WTC11 (cell line): Measurements from ENCODE around the gene ADCY2. TPM values are rescaled to one million over a fixed set of nuclear protein-coding genes. Genes with fewer than 3 reads are reported as not detected.

Experiments used
- ATAC-seq: fragments of 200-7000 bp; cut with Tn5 transposase; 2 replicates; pipeline ENCODE4 v1.10.0; 2021; ENCODE audit warnings: mild to moderate bottlenecking, moderate library complexity
- CTCF ChIA-PET: fragments of 300-600 bp; sonication (Branson Sonifier 250); formaldehyde crosslinking; loops from one replicate; lab custom pipeline; 2021; ENCODE audit warnings: antibody characterized with exemption; lab: Charles Lee
- POLR2A ChIA-PET: fragments of 350-600 bp; sonication (Branson Sonifier 250); formaldehyde crosslinking; loops from one replicate; lab custom pipeline; 2021; ENCODE audit warnings: antibody characterized with exemption; lab: Charles Lee
- DNase-seq: peaks from one replicate; pipeline ENCODE4 v3.0.0; 2021; ENCODE audit warnings: low spot score
- H3K27ac Mint-ChIP-seq: 2 replicates; pipeline ENCODE4 v1.8.0; 2021; ENCODE audit warnings: mixed read lengths
- H3K27me3 Mint-ChIP-seq: 2 replicates; pipeline ENCODE4 v1.8.0; 2021; ENCODE audit warnings: low read depth, mild to moderate bottlenecking, moderate library complexity, mixed read lengths
- H3K36me3 Mint-ChIP-seq: 2 replicates; pipeline ENCODE4 v1.8.0; 2021; ENCODE audit warnings: mixed read lengths
- H3K4me1 Mint-ChIP-seq: 2 replicates; pipeline ENCODE4 v1.8.0; 2022; ENCODE audit warnings: mixed read lengths
- H3K4me3 Mint-ChIP-seq: 2 replicates; pipeline ENCODE4 v1.8.0; 2021; ENCODE audit warnings: mild to moderate bottlenecking, moderate library complexity, mixed read lengths
- H3K9me3 Mint-ChIP-seq: 2 replicates; pipeline ENCODE4 v1.8.0; 2021; ENCODE audit warnings: mixed read lengths
- ATF1 ChIP-seq: sonication (generic); formaldehyde crosslinking; IDR thresholded peaks from 2 replicates; pipeline ENCODE4 v1.8.1; 2023; ENCODE audit warnings: mild to moderate bottlenecking, moderate library complexity, missing genetic modification reagents
- ATF6 ChIP-seq: sonication (generic); formaldehyde crosslinking; IDR thresholded peaks from 2 replicates; pipeline ENCODE4 v1.8.1; 2023; ENCODE audit warnings: mild to moderate bottlenecking, missing genetic modification reagents
- CREM ChIP-seq: sonication (generic); formaldehyde crosslinking; IDR thresholded peaks from 2 replicates; pipeline ENCODE4 v1.8.1; 2022; ENCODE audit warnings: mild to moderate bottlenecking, missing genetic modification reagents, moderate library complexity
- JUN ChIP-seq: sonication (generic); formaldehyde crosslinking; IDR thresholded peaks from 2 replicates; pipeline ENCODE4 v1.8.0; 2023; ENCODE audit warnings: mild to moderate bottlenecking, missing genetic modification reagents
- KAT7 ChIP-seq: sonication (generic); formaldehyde crosslinking; IDR thresholded peaks from 2 replicates; pipeline ENCODE4 v1.8.1; 2023; ENCODE audit warnings: missing genetic modification reagents, mild to moderate bottlenecking, borderline replicate concordance
- NFATC4 ChIP-seq: fragments of 250-450 bp; sonication (Bioruptor Pico); IDR thresholded peaks from 2 replicates; pipeline ENCODE4 v1.9.0; 2021; ENCODE audit warnings: mild to moderate bottlenecking
- NR1H2 ChIP-seq: sonication (generic); formaldehyde crosslinking; IDR thresholded peaks from 2 replicates; pipeline ENCODE4 v1.9.0; 2021; ENCODE audit warnings: mild to moderate bottlenecking, moderate library complexity, missing genetic modification reagents
- NR3C1 ChIP-seq: sonication (generic); formaldehyde crosslinking; conservative IDR thresholded peaks from 2 replicates; pipeline ENCODE4 v1.8.1; 2023; ENCODE audit warnings: low read depth, mild to moderate bottlenecking, missing genetic modification reagents
- OVOL2 ChIP-seq: fragments of 250-450 bp; sonication (Bioruptor Pico); IDR thresholded peaks from 2 replicates; pipeline ENCODE4 v1.9.0; 2021; ENCODE audit warnings: mild to moderate bottlenecking, borderline replicate concordance
- RELA ChIP-seq: sonication (generic); formaldehyde crosslinking; IDR thresholded peaks from 2 replicates; pipeline ENCODE4 v1.8.1; 2022; ENCODE audit warnings: missing genetic modification reagents, mild to moderate bottlenecking, borderline replicate concordance
- SP1 ChIP-seq: sonication (generic); formaldehyde crosslinking; conservative IDR thresholded peaks from 2 replicates; pipeline ENCODE4 v1.8.1; 2022; ENCODE audit warnings: missing genetic modification reagents
- STAT6 ChIP-seq: sonication (generic); formaldehyde crosslinking; conservative IDR thresholded peaks from 2 replicates; pipeline ENCODE4 v1.8.1; 2023; ENCODE audit warnings: mild to moderate bottlenecking, low read depth, missing genetic modification reagents, moderate library complexity
- TCF7 ChIP-seq: sonication (generic); formaldehyde crosslinking; IDR thresholded peaks from 2 replicates; pipeline ENCODE4 v1.8.0; 2022; ENCODE audit warnings: mild to moderate bottlenecking, low read depth, missing genetic modification reagents, moderate library complexity
- TEAD1 ChIP-seq: sonication (generic); formaldehyde crosslinking; IDR thresholded peaks from 2 replicates; pipeline ENCODE4 v1.8.0; 2022; ENCODE audit warnings: mild to moderate bottlenecking, missing genetic modification reagents
- TP53 ChIP-seq: sonication (generic); formaldehyde crosslinking; IDR thresholded peaks from 2 replicates; pipeline ENCODE4 v1.8.1; 2023; ENCODE audit warnings: mild to moderate bottlenecking, missing genetic modification reagents
- USF2 ChIP-seq: sonication (generic); formaldehyde crosslinking; IDR thresholded peaks from 2 replicates; pipeline ENCODE4 v1.8.1; 2023; ENCODE audit warnings: mild to moderate bottlenecking, missing genetic modification reagents, moderate library complexity
- ZNF121 ChIP-seq: sonication (generic); formaldehyde crosslinking; IDR thresholded peaks from 2 replicates; pipeline ENCODE4 v1.8.0; 2023; ENCODE audit warnings: missing genetic modification reagents
- ZNF138 ChIP-seq: sonication (generic); formaldehyde crosslinking; conservative IDR thresholded peaks from 2 replicates; pipeline ENCODE4 v1.8.1; 2022; ENCODE audit warnings: mild to moderate bottlenecking, moderate library complexity, missing genetic modification reagents
- ZNF317 ChIP-seq: sonication (generic); formaldehyde crosslinking; IDR thresholded peaks from 2 replicates; pipeline ENCODE4 v1.8.1; 2023; ENCODE audit warnings: low read depth, mild to moderate bottlenecking, moderate library complexity, missing genetic modification reagents, borderline replicate concordance
- ZNF416 ChIP-seq: fragments of 250-450 bp; sonication (Bioruptor Pico); IDR thresholded peaks from 2 replicates; pipeline ENCODE4 v1.9.0; 2021; ENCODE audit warnings: mild to moderate bottlenecking, inconsistent platforms
- total RNA-seq: library from RNA; stranded (reverse); gene quantifications from 3 replicates; pipeline ENCODE4 v1.2.3, GENCODE V29; 2021
- TF ChIP-seq, protein P1 (sequence below): sonication (generic); formaldehyde crosslinking; conservative IDR thresholded peaks from 2 replicates; pipeline ENCODE4 v1.8.1; 2022; ENCODE audit warnings: mild to moderate bottlenecking, missing genetic modification reagents
- TF ChIP-seq, protein P2 (sequence below): fragments of 250-450 bp; sonication (Bioruptor Pico); IDR thresholded peaks from 2 replicates; pipeline ENCODE4 v2.1.2; 2022; ENCODE audit warnings: mild to moderate bottlenecking, moderate library complexity
- TF ChIP-seq, protein P3 (sequence below): sonication (generic); formaldehyde crosslinking; IDR thresholded peaks from 2 replicates; pipeline ENCODE4 v1.8.1; 2022; ENCODE audit warnings: low read depth, mild to moderate bottlenecking, moderate library complexity, missing genetic modification reagents, borderline replicate concordance
- TF ChIP-seq, protein P4 (sequence below): sonication (generic); formaldehyde crosslinking; IDR thresholded peaks from 2 replicates; pipeline ENCODE4 v1.8.1; 2022; ENCODE audit warnings: missing genetic modification reagents, borderline replicate concordance

ADCY2 gene
- total RNA-seq, 1 experiment from 2014 or later = 142 TPM

DNA sequence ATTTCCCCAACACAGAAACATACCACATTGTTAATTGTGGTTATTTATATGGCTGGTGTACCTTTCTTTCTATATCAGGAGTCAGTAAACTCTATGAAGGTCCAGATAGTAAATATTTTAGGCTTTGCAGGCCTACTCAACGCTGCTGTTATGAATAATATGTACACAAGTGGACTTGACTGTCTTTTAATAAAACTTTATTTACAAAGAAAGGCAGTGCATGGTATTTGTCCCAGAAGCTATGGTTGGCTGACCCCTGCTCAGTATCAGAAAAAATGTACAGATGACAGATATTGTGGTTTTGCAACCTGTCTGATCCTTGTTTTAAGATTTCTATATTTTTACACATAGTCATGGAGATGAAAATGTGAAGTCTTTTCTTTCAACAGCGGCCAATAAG is 478.7 kb downstream of the ADCY2 start:
- no peaks in the 10 kb centered on the region for H3K27me3 Mint-ChIP-seq
- H3K9me3 Mint-ChIP-seq = no peaks in the 10 kb centered on the region
- H3K4me3 Mint-ChIP-seq = no peak overlapping the region
- peaks cover 10% of the 10 kb centered on the region for H3K4me1 Mint-ChIP-seq
- ChIA-PET POLR2A (interaction anchor here (0.6 kb wide), 1 partner anchor 114 kb away, joined by 3 read pairs; no protein-coding TSS in a partner anchor), CTCF (interaction anchor here (1.1 kb wide), 1 partner anchor 58 kb away, joined by 3 read pairs; no protein-coding TSS in a partner anchor)
- H3K27ac Mint-ChIP-seq = no peak overlapping the region
- TF ChIP-seq, protein P1, sequence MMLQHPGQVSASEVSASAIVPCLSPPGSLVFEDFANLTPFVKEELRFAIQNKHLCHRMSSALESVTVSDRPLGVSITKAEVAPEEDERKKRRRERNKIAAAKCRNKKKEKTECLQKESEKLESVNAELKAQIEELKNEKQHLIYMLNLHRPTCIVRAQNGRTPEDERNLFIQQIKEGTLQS (CRISPR knock-in tag) = no peak
- TF ChIP-seq JUN (CRISPR knock-in tag) (no peak), STAT6 (CRISPR knock-in tag) (no peak), ZNF138 (CRISPR knock-in tag) (no peak), NR3C1 (no peak), ATF6 (no peak), USF2 (no peak), TP53 (CRISPR knock-in tag) (no peak), KAT7 (CRISPR knock-in tag) (no peak), TCF7 (no peak), SP1 (CRISPR knock-in tag) (no peak), OVOL2 (no peak)
- TF ChIP-seq, protein P2, sequence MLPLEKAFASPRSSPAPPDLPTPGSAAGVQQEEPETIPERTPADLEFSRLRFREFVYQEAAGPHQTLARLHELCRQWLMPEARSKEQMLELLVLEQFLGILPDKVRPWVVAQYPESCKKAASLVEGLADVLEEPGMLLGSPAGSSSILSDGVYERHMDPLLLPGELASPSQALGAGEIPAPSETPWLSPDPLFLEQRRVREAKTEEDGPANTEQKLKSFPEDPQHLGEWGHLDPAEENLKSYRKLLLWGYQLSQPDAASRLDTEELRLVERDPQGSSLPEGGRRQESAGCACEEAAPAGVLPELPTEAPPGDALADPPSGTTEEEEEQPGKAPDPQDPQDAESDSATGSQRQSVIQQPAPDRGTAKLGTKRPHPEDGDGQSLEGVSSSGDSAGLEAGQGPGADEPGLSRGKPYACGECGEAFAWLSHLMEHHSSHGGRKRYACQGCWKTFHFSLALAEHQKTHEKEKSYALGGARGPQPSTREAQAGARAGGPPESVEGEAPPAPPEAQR (CRISPR knock-in tag) = no peak
- peaks cover 47% of the 10 kb centered on the region for H3K36me3 Mint-ChIP-seq
- DNase-seq (no peak), ATAC-seq (no peak)

DNA sequence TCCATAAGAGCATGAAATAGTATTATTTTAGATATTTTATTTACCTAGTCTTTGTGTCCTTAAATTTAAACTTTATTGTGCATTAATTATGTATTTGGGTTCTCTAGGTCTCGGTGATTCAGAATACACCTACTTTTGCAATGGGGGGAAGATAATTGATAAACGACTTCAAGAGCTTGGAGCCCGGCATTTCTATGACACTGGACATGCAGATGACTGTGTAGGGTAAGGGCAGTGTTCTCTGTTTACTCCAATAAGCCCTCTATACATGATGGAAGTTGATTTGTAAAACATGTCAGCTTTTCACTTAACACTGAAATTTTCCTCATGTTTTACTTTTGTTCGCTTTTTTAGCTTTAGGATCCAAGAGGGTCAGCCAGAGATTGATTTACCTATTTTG is 479.2 kb downstream of the ADCY2 start:
- ATAC-seq = no peak
- ChIA-PET CTCF (interaction anchor here (1.1 to 1.3 kb wide), 2 partner anchors 12 to 59 kb away, joined by 3 read pairs; no protein-coding TSS in a partner anchor), POLR2A (no interaction called here)
- H3K9me3 Mint-ChIP-seq = no peaks in the 10 kb centered on the region
- no peaks in the 10 kb centered on the region for H3K27me3 Mint-ChIP-seq
- H3K27ac Mint-ChIP-seq = no peak overlapping the region
- TF ChIP-seq ZNF317 (CRISPR knock-in tag) (no peak), ATF1 (CRISPR knock-in tag) (no peak), NR1H2 (CRISPR knock-in tag) (no peak)
- H3K4me1 Mint-ChIP-seq = peaks cover 5% of the 10 kb centered on the region
- no peak for DNase-seq
- no peak overlapping the region for H3K4me3 Mint-ChIP-seq
- peaks cover 47% of the 10 kb centered on the region for H3K36me3 Mint-ChIP-seq

GRCh38 chr5:7876867-7877266 is 480.9 kb downstream of the ADCY2 start:
- ATAC-seq (no peak), DNase-seq (no peak)
- no peaks in the 10 kb centered on the region for H3K27me3 Mint-ChIP-seq
- H3K36me3 Mint-ChIP-seq = peaks cover 55% of the 10 kb centered on the region
- no peaks in the 10 kb centered on the region for H3K9me3 Mint-ChIP-seq
- H3K27ac Mint-ChIP-seq = no peak overlapping the region
- ChIA-PET CTCF (no interaction called here), POLR2A (no interaction called here)
- no peaks in the 10 kb centered on the region for H3K4me1 Mint-ChIP-seq
- no peak overlapping the region for H3K4me3 Mint-ChIP-seq
- no peak for TF ChIP-seq NFATC4 (CRISPR knock-in tag)
- no peak for TF ChIP-seq ZNF121
- no peak for TF ChIP-seq RELA (CRISPR knock-in tag)
- no peak for TF ChIP-seq CREM (CRISPR knock-in tag)
- TF ChIP-seq TEAD1 (CRISPR knock-in tag) = no peak
- TF ChIP-seq, protein P3, sequence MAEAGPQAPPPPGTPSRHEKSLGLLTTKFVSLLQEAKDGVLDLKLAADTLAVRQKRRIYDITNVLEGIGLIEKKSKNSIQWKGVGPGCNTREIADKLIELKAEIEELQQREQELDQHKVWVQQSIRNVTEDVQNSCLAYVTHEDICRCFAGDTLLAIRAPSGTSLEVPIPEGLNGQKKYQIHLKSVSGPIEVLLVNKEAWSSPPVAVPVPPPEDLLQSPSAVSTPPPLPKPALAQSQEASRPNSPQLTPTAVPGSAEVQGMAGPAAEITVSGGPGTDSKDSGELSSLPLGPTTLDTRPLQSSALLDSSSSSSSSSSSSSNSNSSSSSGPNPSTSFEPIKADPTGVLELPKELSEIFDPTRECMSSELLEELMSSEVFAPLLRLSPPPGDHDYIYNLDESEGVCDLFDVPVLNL (CRISPR knock-in tag) = no peak
- TF ChIP-seq TP53 (CRISPR knock-in tag) = no peak
- no peak for TF ChIP-seq ZNF416 (CRISPR knock-in tag)
- TF ChIP-seq, protein P4, sequence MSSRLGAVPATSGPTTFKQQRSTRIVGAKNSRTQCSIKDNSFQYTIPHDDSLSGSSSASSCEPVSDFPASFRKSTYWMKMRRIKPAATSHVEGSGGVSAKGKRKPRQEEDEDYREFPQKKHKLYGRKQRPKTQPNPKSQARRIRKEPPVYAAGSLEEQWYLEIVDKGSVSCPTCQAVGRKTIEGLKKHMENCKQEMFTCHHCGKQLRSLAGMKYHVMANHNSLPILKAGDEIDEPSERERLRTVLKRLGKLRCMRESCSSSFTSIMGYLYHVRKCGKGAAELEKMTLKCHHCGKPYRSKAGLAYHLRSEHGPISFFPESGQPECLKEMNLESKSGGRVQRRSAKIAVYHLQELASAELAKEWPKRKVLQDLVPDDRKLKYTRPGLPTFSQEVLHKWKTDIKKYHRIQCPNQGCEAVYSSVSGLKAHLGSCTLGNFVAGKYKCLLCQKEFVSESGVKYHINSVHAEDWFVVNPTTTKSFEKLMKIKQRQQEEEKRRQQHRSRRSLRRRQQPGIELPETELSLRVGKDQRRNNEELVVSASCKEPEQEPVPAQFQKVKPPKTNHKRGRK (CRISPR knock-in tag) = no peak
